D341Med (cell line): ENCODE measurements around the gene B4GALT2.

Source experiments
- DNase-seq: peaks from one replicate; pipeline ENCODE4 v3.0.0; 2012; ENCODE audit warnings: low spot score

The B4GALT2 gene

GRCh38 chr1:44012404-44012803 lies 33.4 kb downstream of the B4GALT2 start:
- no peak for DNase-seq

- DNase-seq, result no peak
These were observed 34.1 kb downstream of the B4GALT2 start for GRCh38 chr1:44012941-44013609.

- DNase-seq, result no peak
These were observed 34.9 kb downstream of the B4GALT2 start for GRCh38 chr1:44013949-44014348.

GRCh38 chr1:44014365-44015104 lies 35.5 kb downstream of the B4GALT2 start:
- no peak for DNase-seq

- DNase-seq, result no peak
These were observed 36.2 kb downstream of the B4GALT2 start for GRCh38 chr1:44015206-44015605.

GRCh38 chr1:44016041-44016889 lies 37.3 kb downstream of the B4GALT2 start:
- no peak for DNase-seq

GRCh38 chr1:44016890-44017400 lies 37.9 kb downstream of the B4GALT2 start:
- no peak for DNase-seq

- no peak for DNase-seq
These were observed 40.5 kb downstream of the B4GALT2 start for GRCh38 chr1:44019466-44019948.

GRCh38 chr1:44020464-44020863 lies 41.5 kb downstream of the B4GALT2 start:
- no peak for DNase-seq

- no peak for DNase-seq
These were observed 42.1 kb downstream of the B4GALT2 start for GRCh38 chr1:44021156-44021555.

- no peak for DNase-seq
These were observed 42.7 kb downstream of the B4GALT2 start for GRCh38 chr1:44021581-44022321.

GRCh38 chr1:44024031-44024902 lies 45.3 kb downstream of the B4GALT2 start:
- DNase-seq, result no peak

- DNase-seq, result no peak
These were observed 46.0 kb downstream of the B4GALT2 start for GRCh38 chr1:44024903-44025525.

- DNase-seq, result no peak
These were observed 46.8 kb downstream of the B4GALT2 start for GRCh38 chr1:44025816-44026215.

- no peak for DNase-seq
These were observed 48.3 kb downstream of the B4GALT2 start for GRCh38 chr1:44027320-44027719.

GRCh38 chr1:44029260-44029910 lies 50.4 kb downstream of the B4GALT2 start:
- DNase-seq, result peak; percentile 66

GRCh38 chr1:44029911-44030604 lies 51.0 kb downstream of the B4GALT2 start:
- peak; percentile 92 for DNase-seq

- peak; percentile 77 for DNase-seq
These were observed 51.7 kb downstream of the B4GALT2 start for GRCh38 chr1:44030605-44031251.
